ENCODE data around the gene MEIS1.

MEIS1 gene

GRCh38 chr2:66446941-66447340, 12.0 kb downstream of the MEIS1 start (continued):
- no peak for TF ChIP-seq ZNF488 (tag by site-specific recombination; IDR thresholded peaks at IDR 0.05)
- TF ChIP-seq SALL2 (tag by site-specific recombination; IDR thresholded peaks at IDR 0.05; ENCODE audit: borderline replicate concordance), result no peak
- no peak for TF ChIP-seq ZNF449 (tag by site-specific recombination; IDR thresholded peaks at IDR 0.05)
- no peak for TF ChIP-seq REST (tag by site-specific recombination; IDR thresholded peaks at IDR 0.05)
- TF ChIP-seq OSR2 (tag by site-specific recombination; IDR thresholded peaks at IDR 0.05), result no peak
- no peak for TF ChIP-seq ZNF2 (tag by site-specific recombination; IDR thresholded peaks at IDR 0.05)
- no peak for TF ChIP-seq ZIC2 (tag by site-specific recombination; IDR thresholded peaks at IDR 0.05)
- no peak for TF ChIP-seq ZBTB17 (tag by site-specific recombination; IDR thresholded peaks at IDR 0.05)
- no peak for TF ChIP-seq ZNF175 (tag by site-specific recombination; IDR thresholded peaks at IDR 0.05)
- TF ChIP-seq ZNF776 (tag by site-specific recombination; IDR thresholded peaks at IDR 0.05; ENCODE audit: borderline replicate concordance), result no peak

- Histone ChIP-seq H3K9me3 (ENCODE audit: control insufficient read depth, insufficient read depth, low read depth, low read length) (no peaks in the 10 kb centered on the region), H3K36me3 (ENCODE audit: control insufficient read depth in 2 of 2, insufficient read depth in 1 of 2, low read length in 2 of 2) (peaks cover 3 to 29% of the 10 kb centered on the region in 2 experiments; a peak in 2 of 3 replicates), H3K27ac (ENCODE audit: extremely low read depth, low read depth, low read length) (no peak overlapping the region), H3K4me1 (ENCODE audit: control insufficient read depth, insufficient read depth, low read length) (no peaks in the 10 kb centered on the region), H3K4me3 (ENCODE audit: low read depth, low read length) (no peak overlapping the region)
- CTCF ChIA-PET, result interaction anchor here (0.8 kb wide), 1 partner anchor 762 kb away, joined by 3 read pairs; no protein-coding TSS in a partner anchor
- TF ChIP-seq ZNF302 (tag by site-specific recombination; IDR thresholded peaks at IDR 0.05; ENCODE audit: low read depth), result no peak
- TF ChIP-seq PRDM4 (tag by site-specific recombination; IDR thresholded peaks at IDR 0.05), result no peak
- TF ChIP-seq ZNF704 (tag by site-specific recombination; IDR thresholded peaks at IDR 0.05), result no peak
- POLR2A ChIA-PET, result interaction anchor here (1.2 kb wide), 1 partner anchor 9 kb away, joined by 3 read pairs; no protein-coding TSS in a partner anchor
Measured at GRCh38 chr2:66447677-66448076, 12.8 kb downstream of the MEIS1 start.

Measured in HEK293 (cell line).